NCI-H2196 (cell line): ENCODE measurements around the gene GPR146.
"Not testable (repeated sequence)": the region's sequence is repeated elsewhere in the genome, so short reads cannot be mapped to it uniquely, and the experiment has no call there.

ENCODE experiments used
- DNase-seq: peaks from one replicate; lab custom pipeline; 2025; ENCODE audit not compliant: unreplicated experiment; lab: John Stamatoyannopoulos, UW

GPR146 gene

GRCh38 chr7:1044189-1045068, at the start of gene GPR146:
Gene GPR146, plus strand, starts transcription at chr7:1044546. Its CDS starts 12,970 bp downstream, at chr7:1057516.
- peak; percentile 93 for DNase-seq

- DNase-seq = no peak
These were observed 49.6 kb upstream of the GPR146 start for GRCh38 chr7:994592-995308.

- no peak for DNase-seq
These were observed 48.8 kb upstream of the GPR146 start for GRCh38 chr7:995571-995970.

DNA sequence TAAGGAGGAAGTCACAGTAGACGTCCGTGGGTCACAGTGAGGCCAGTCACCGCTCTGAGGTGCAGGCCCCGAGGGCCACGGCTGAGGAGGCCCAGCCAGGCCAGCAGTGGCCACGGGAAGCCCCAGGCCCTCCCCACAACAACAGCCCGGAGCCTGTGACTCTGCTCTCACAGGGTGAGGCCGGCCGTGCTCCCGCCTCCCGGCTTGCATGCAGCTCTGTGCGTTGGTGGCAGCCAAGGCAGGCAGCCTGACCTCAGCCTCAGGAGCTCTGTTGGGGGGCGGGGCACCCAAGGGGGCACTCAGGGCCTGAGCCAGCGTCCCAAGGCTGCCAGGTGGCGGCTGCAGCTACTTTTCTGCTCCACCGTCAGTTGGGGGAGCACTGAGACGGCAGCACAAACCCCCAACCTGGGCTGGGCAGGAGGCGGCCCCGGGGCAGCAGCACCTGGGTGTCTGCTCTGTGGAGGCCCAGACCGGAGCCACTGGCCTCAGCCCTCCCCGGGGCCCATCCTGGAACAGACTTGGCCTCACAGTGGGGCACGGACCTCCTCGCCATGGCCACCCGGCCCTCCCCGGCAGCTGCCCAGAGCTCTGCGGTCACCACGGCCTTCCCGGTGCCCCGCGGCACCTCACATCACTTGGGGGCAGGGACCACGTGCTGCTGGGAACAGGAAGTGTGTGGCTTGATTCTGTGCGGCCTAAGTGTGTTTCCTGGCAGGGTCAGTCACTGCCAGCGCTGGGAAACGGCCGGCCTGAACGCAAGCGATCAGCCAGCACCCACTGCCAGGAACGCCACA, 48.1 kb upstream of the GPR146 start:
- no peak for DNase-seq

DNA sequence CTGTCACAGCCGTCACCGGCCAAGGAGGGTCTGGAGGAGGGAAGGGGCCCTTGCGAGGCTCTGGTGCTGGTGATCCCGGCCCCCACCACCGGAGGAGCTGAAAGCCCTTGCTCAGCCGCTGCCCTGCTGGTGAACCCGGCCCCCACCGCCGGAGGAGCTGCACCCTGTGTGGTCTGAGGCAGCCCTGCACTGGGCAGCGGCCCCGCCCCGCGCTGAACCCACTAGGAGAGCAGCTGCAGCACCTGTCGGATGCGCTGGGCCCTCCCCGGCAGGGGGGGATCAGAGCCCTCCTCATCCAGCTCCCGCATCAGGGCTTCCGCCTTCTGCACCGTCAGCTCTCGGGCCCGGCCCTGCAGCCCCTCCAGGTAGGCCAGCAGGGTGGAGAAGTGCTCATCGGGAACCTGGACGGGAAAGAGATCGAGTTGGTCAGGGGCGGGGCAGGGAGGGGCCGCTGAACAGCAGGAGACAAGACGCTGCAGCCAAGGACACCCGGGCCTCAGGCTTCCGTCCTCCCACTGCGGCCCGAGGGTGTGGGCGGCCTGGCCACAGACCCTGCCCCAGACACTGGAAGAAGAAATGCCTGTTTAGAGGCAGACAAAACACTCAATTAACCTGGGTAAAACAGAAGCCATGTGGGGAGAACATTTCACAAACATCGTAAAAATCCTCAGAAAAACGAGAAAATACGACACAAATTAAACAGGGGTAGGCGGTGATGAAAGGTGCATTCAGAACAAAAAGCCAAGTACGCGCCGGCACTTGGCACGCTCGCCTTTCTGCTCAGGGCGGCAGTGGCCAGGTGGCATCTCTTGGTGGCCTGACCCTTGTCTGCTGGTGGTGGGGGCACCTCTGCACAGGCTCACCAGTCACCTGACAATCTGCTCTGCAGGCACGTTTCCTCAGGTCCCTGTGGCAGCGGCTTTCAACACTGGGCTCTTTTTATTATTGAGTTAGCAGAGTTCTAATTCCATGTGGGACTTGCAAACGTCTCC, 46.6 kb upstream of the GPR146 start:
- no peak for DNase-seq

DNA sequence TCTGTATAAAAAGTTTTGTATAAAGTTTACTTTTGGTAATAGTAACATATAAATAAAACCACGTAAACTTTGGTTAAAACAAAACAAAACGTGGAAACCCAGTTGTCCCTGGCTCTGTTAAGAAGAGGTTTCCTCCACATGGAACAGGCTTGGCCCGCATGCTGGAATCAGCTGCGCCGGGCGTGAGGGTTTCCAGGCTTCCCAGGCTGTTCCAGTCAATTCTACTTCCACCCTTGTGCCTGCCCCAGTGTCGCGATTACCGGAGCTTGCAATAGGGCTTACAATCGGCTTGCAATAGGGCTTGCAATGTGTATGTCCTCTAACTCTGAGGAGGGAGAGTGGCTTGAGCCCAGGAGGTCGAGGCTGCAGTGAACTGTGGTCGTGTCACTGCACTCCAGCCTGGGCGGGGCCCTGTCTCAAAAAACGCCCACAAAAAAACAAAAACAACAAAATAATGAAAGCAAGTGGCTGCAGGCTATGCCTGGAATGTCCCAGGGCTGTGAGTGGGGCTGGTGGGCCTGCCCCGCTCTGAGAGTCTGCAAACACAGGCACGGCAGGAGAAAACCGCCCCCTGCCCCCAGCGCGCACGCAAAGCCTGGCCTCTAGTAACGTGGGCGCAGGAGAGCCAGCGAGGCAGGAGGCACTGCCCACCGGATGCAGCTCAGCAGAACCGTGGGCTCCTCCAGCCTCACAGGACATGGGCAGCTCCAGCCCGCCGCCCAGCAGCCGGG, 45.0 kb upstream of the GPR146 start:
- no peak for DNase-seq

GRCh38 chr7:999941-1000935, 44.1 kb upstream of the GPR146 start:
- DNase-seq = no peak

- DNase-seq = not testable (repeated sequence)
These were observed 43.1 kb upstream of the GPR146 start for GRCh38 chr7:1001069-1001770.

DNA sequence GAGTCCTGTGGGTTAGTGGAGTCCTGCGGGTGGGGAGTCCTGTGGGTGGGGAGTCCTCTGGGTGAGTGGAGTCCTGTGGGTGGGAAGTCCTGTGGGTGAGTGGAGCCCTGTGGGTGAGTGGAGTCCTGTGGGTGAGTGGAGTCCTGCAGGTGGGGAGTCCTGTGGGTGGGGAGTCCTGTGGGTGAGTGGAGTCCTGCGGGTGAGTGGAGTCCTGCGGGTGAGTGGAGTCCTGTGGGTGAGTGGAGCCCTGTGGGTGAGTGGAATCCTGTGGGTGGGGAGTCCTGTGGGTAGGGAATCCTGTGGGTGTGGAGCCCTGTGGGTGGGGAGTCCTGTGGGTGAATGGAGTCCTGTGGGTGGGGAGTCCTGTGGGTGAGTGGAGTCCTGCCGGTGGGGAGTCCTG, 42.3 kb upstream of the GPR146 start:
- not testable (repeated sequence) for DNase-seq

DNA sequence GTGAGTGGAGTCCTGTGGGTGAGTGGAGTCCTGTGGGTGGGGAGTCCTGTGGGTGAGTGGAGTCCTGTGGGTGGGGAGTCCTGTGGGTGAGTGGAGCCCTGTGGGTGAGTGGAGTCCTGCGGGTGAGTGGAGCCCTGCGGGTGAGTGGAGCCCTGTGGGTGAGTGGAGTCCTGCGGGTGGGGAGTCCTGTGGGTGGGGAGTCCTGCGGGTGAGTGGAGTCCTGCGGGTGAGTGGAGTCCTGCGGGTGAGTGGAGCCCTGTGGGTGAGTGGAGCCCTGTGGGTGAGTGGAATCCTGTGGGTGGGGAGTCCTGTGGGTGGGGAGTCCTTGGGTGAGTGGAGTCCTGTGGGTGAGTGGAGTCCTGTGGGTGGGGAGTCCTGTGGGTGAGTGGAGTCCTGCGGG, 41.9 kb upstream of the GPR146 start:
- not testable (repeated sequence) for DNase-seq

GRCh38 chr7:1004018-1004852, 40.1 kb upstream of the GPR146 start:
- no peak for DNase-seq

GRCh38 chr7:1005303-1005702, 39.0 kb upstream of the GPR146 start:
- DNase-seq = no peak

DNA sequence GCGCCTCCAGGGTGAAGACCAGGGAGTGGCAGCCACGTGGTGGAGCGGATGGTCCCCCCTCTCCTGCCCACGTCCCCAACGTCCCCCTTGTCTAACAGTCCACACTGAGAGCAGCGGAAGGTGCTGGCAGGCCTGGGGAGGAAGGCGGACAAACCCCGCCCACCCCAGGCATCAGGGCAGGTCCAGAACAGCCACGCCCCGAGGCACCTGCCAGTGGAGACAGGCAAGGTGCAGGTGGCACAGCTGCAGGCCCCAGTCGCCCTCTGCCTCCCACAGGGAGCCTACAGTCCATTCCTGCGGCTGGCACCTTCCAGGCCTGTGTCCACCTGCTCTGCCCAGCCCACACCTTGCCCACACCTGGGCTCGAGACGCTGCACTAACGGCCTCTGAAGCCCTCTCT, 36.4 kb upstream of the GPR146 start:
- no peak for DNase-seq

- no peak for DNase-seq
These were observed 35.5 kb upstream of the GPR146 start for GRCh38 chr7:1008733-1009363.

GRCh38 chr7:1009747-1010146, 34.6 kb upstream of the GPR146 start:
- no peak for DNase-seq

GRCh38 chr7:1010226-1010625, 34.1 kb upstream of the GPR146 start:
- no peak for DNase-seq
